Neural cell (in vitro differentiated cells): Measurements from ENCODE around the gene DDOST. TPM values are rescaled to one million over a fixed set of nuclear protein-coding genes. Genes with fewer than 3 reads are reported as not detected.
A peak's percentile ranks its signal among the peaks of the same experiment; 100 is the strongest.

Experiments
- H2AFZ ChIP-seq: fragments of 200-600, 300-800 bp; sonication (generic), shearing (Covaris generic); 2 replicates; pipeline ENCODE4 v1.6.0; 2014; ENCODE audit warnings: low read depth, mild to moderate bottlenecking, antibody characterized with exemption, low read length, moderate library complexity
- H3F3A ChIP-seq: fragments of 200-600 bp; shearing (Covaris generic); 2 replicates; pipeline ENCODE4 v1.6.1; 2016; ENCODE audit warnings: mild to moderate bottlenecking, moderate library complexity, mixed read lengths, antibody characterized with exemption, low read length; ENCODE audit not compliant: insufficient read depth, poor library complexity, severe bottlenecking
- H3K27ac ChIP-seq: fragments of 200-600, 300-800 bp; sonication (generic), shearing (Covaris generic); 2 replicates; pipeline ENCODE4 v1.5.1; 2014; ENCODE audit warnings: mild to moderate bottlenecking, low read length, moderate library complexity
- H3K27me3 ChIP-seq: fragments of 300-800, 200-600 bp; sonication (generic), shearing (Covaris generic); 2 replicates; pipeline ENCODE4 v1.6.0; 2014; ENCODE audit warnings: mild to moderate bottlenecking, low read depth, low read length, moderate library complexity; ENCODE audit not compliant: insufficient read depth
- H3K36me3 ChIP-seq: fragments of 300-800, 200-600 bp; sonication (generic), shearing (Covaris generic); 2 replicates; pipeline ENCODE4 v1.5.1; 2014; ENCODE audit warnings: mild to moderate bottlenecking, antibody characterized with exemption, low read length, moderate library complexity; ENCODE audit not compliant: insufficient read depth
- H3K4me2 ChIP-seq: fragments of 300-800, 200-600 bp; sonication (generic), shearing (Covaris generic); 2 replicates; pipeline ENCODE4 v1.6.0; 2014; ENCODE audit warnings: mild to moderate bottlenecking, low read length
- H3K4me3 ChIP-seq: fragments of 300-800, 200-600 bp; sonication (generic), shearing (Covaris generic); 2 replicates; pipeline ENCODE4 v1.5.1; 2014; ENCODE audit warnings: mild to moderate bottlenecking, low read length, moderate library complexity
- H3K79me2 ChIP-seq: fragments of 200-600 bp; shearing (Covaris generic); replicated peaks from 2 replicates; pipeline ENCODE4 v1.6.0; 2014; ENCODE audit warnings: mild to moderate bottlenecking, low read length, moderate library complexity; ENCODE audit not compliant: insufficient read depth
- H3K9ac ChIP-seq: fragments of 300-800, 200-600 bp; sonication (generic), shearing (Covaris generic); 2 replicates; pipeline ENCODE4 v1.6.1; 2016; ENCODE audit warnings: mild to moderate bottlenecking, low read length, mixed read lengths
- H3K9me2 ChIP-seq: fragments of 200-600 bp; shearing (Covaris generic); 2 replicates; pipeline ENCODE4 v1.6.1; 2016; ENCODE audit warnings: mild to moderate bottlenecking, low read length, mixed read lengths; ENCODE audit not compliant: insufficient read depth
- H3K9me3 ChIP-seq: fragments of 200-600, 300-800 bp; sonication (generic), shearing (Covaris generic); 2 replicates; pipeline ENCODE4 v1.6.1; 2016; ENCODE audit warnings: mild to moderate bottlenecking, mixed run types, low read length, moderate library complexity, mixed read lengths
- H4K20me1 ChIP-seq: fragments of 200-600 bp; shearing (Covaris generic); 2 replicates; pipeline ENCODE4 v1.6.1; 2016; ENCODE audit warnings: mild to moderate bottlenecking, mixed run types; ENCODE audit not compliant: insufficient read depth
- CTCF ChIP-seq: fragments of 450-650 bp; IDR thresholded peaks from 2 replicates; pipeline ENCODE4 v1.5.1; 2014; ENCODE audit warnings: antibody characterized with exemption, mild to moderate bottlenecking, moderate library complexity; ENCODE audit not compliant: poor library complexity, severe bottlenecking
- EP300 ChIP-seq: fragments of 450-650 bp; conservative IDR thresholded peaks from 2 replicates; pipeline ENCODE4 v1.6.1; 2014; ENCODE audit warnings: antibody characterized with exemption, mild to moderate bottlenecking, moderate library complexity; ENCODE audit not compliant: poor library complexity, severe bottlenecking
- EZH2 ChIP-seq: fragments of 200-600, 300-800 bp; shearing (Covaris generic), sonication (generic); IDR thresholded peaks from 2 replicates; pipeline ENCODE4 v1.6.1; 2014; ENCODE audit warnings: antibody characterized with exemption, low read length, borderline replicate concordance, mild to moderate bottlenecking; ENCODE audit not compliant: insufficient read depth, poor library complexity, severe bottlenecking
- MXI1 ChIP-seq: fragments of 450-650 bp; conservative IDR thresholded peaks from 2 replicates; pipeline ENCODE4 v1.6.1; 2014; ENCODE audit warnings: antibody characterized with exemption, mild to moderate bottlenecking; ENCODE audit not compliant: poor library complexity, severe bottlenecking
- POLR2AphosphoS5 ChIP-seq: IDR thresholded peaks from 2 replicates; pipeline ENCODE4 v1.6.1; 2012
- RAD21 ChIP-seq: fragments of 450-650 bp; conservative IDR thresholded peaks from 2 replicates; pipeline ENCODE4 v1.6.1; 2014; ENCODE audit warnings: antibody characterized with exemption, mild to moderate bottlenecking, moderate library complexity
- REST ChIP-seq: IDR thresholded peaks from 2 replicates; pipeline ENCODE4 v1.6.1; 2012; ENCODE audit warnings: borderline replicate concordance
- SMC3 ChIP-seq: fragments of 450-650 bp; conservative IDR thresholded peaks from 2 replicates; pipeline ENCODE4 v1.6.1; 2014; ENCODE audit warnings: antibody characterized with exemption, mild to moderate bottlenecking, moderate library complexity; ENCODE audit not compliant: poor library complexity
- TAF1 ChIP-seq: IDR thresholded peaks from 2 replicates; pipeline ENCODE4 v1.6.1; 2012; ENCODE audit warnings: low read depth
- polyA plus RNA-seq: library from polyadenylated mRNA; depleted of rRNA; stranded (reverse); fragments of >200 nt; gene quantifications from 2 replicates; pipeline ENCODE4 v1.2.3, GENCODE V29; 2014

Gene DDOST
- polyA plus RNA-seq, 1 donor from 2014 or later = 177 TPM

GRCh38 chr1:20697563-20697962 lies 36.4 kb upstream of the DDOST start:
- TF ChIP-seq EP300 (no peak), MXI1 (no peak), TAF1 (no peak), CTCF (no peak), REST (no peak), RAD21 (no peak), EZH2 (no peak), POLR2AphosphoS5 (no peak), SMC3 (no peak)

GRCh38 chr1:20696397-20697333 lies 35.5 kb upstream of the DDOST start:
- no peak for TF ChIP-seq REST
- no peak for TF ChIP-seq TAF1
- TF ChIP-seq CTCF = peak; percentile 93
- peak; percentile 95 for TF ChIP-seq SMC3
- peak; percentile 95 for TF ChIP-seq RAD21
- no peak for TF ChIP-seq EZH2
- TF ChIP-seq EP300 = peak; percentile 16
- peak; percentile 45 for TF ChIP-seq MXI1
- Histone ChIP-seq H3K27me3 (no peaks in the 10 kb centered on the region), H3K27ac (peak overlapping the region; percentile 25), H3K79me2 (no peaks in the 10 kb centered on the region), H3K4me2 (no peak overlapping the region), H3K36me3 (no peaks in the 10 kb centered on the region), H3K9ac (peak overlapping the region; percentile 66), H3K4me3 (peak overlapping the region; percentile 65), H2AFZ (peak overlapping the region; percentile 16), H3K9me3 (no peaks in the 10 kb centered on the region), H4K20me1 (no peaks in the 10 kb centered on the region), H3K9me2 (no peaks in the 10 kb centered on the region), H3F3A (no peaks in the 10 kb centered on the region)

More at GRCh38 chr1:20697563-20697962, 36.4 kb upstream of the DDOST start:
- H3K27ac ChIP-seq = no peak overlapping the region
- no peak overlapping the region for H3K4me3 ChIP-seq
- H2AFZ ChIP-seq = no peak overlapping the region
- H3K4me2 ChIP-seq = no peak overlapping the region
- H3K79me2 ChIP-seq = no peaks in the 10 kb centered on the region
- no peaks in the 10 kb centered on the region for H4K20me1 ChIP-seq
- H3K36me3 ChIP-seq = no peaks in the 10 kb centered on the region
- H3K9me3 ChIP-seq = no peaks in the 10 kb centered on the region
- H3K9ac ChIP-seq = no peak overlapping the region
- H3K27me3 ChIP-seq = no peaks in the 10 kb centered on the region
- no peaks in the 10 kb centered on the region for H3K9me2 ChIP-seq
- no peaks in the 10 kb centered on the region for H3F3A ChIP-seq
